Measurements from ENCODE around the gene TVP23C. TPM values are rescaled to one million over a fixed set of nuclear protein-coding genes. Genes with fewer than 3 reads are reported as not detected.

The TVP23C gene
- total RNA-seq = 21.3 and 22.8 TPM in 2 replicates

DNA sequence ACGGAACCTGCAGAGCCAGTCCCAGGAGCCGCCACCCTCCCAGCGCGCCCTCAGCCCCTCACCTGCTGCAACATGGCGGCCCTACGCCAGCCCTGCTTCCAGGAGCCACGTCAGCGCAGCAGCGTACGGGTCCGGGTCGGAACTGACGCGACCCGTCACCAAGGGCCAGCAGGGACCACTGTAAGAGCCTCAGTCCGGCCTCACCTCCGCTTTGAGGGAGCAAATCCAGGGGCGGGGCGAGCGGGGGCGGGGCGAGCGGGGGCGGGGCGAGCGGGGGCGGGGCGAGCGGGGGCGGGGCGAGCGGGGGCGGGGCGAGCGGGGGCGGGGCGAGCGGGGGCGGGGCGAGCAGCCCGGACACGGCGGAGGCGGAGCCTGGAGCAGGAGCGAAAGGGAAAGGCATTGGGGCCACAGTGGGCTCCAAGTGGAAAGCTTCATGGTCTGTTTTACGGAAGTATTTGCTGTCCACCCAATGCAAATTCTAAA, at the start of gene TVP23C:
TVP23C (minus strand) TSS at position 109 of the 483 bp plus-strand sequence; CDS start at position 74, 35 bp downstream.

DNA sequence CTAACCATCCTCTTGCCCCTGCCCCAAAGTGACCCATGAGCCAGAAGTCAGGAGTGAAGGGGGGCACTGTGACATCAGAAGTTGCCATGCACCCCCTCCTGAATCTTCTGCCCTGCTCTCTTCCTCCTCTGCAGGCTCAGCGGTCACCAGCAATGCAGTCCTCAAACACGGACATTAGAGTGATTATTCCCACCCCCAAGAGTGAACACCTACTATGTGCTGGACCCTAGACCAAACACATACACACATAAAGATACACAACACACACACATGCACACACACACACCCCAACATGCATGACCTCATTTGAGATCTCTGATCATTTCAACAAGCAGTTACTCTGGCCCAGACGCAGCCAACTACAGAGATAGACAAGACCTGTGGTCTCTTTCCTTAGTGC, 95.7 kb downstream of the TVP23C start, which contains the start of gene CDRT4:
CDRT4 (minus strand) TSS at position 30 of the 400 bp plus-strand sequence. CDS start 27,383 bp downstream, outside the sequence.

Other genes with a start within 250 kb of the TVP23C start
- gene TEKT3, start 221.9 kb downstream of the TVP23C start, total RNA-seq = 0.15 and 0.50 TPM in 2 replicates
- 1.3 and 1.8 TPM in 2 replicates for gene CDRT4, start 95.9 kb downstream of the TVP23C start, total RNA-seq
- gene FBXW10B, start 56.2 kb upstream of the TVP23C start, total RNA-seq = 0.15 and 0.50 TPM in 2 replicates
- gene TRIM16, start 120.8 kb upstream of the TVP23C start, total RNA-seq = 46.4 and 55.1 TPM in 2 replicates
- 43.1 and 76.6 TPM in 2 replicates for gene ZNF286A, start 136.3 kb upstream of the TVP23C start, total RNA-seq
- gene TBC1D26, start 168.8 kb upstream of the TVP23C start, total RNA-seq = under 0.01 TPM in 1 of 2 replicates, not detected in the other

All from smooth muscle cell of trachea (primary cell).